ENCODE data around the gene ULBP1.
"Not testable (repeated sequence)": the region's sequence is repeated elsewhere in the genome, so short reads cannot be mapped to it uniquely, and the experiment has no call there.

The ULBP1 gene

DNA sequence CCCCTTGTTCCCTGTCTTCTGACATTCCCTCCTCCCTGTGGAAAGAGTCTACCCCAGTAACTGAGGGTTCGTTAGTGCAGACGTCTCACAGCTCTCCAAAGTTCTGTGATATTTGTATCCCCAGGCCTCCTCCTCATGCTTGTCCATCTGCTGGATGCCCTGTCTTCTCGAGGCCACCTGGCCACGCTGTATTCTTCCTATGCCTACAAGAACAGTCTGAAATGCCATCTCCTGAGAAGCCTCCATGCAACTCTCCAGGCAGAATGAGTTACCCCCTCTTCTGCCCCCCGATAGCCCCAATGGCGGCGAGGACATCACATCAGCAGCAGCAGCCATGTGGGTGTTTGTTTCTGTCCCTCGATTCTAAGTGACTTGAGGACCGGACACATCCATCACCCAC lies 12.6 kb upstream of the ULBP1 start:
- no peaks in the 10 kb centered on the region for H3K9me3 ChIP-seq (ENCODE audit: control extremely low read depth in 1 of 5, control insufficient read depth in 4 of 5, insufficient read depth in 2 of 5, low read depth in 1 of 5, low read length in 4 of 5)
- no peaks in the 10 kb centered on the region for H3K36me3 ChIP-seq (ENCODE audit: control insufficient read depth in 4 of 4, insufficient read depth in 4 of 4, low read length in 3 of 4)
- peaks cover 0 to 2% (median 0%) of the 10 kb centered on the region in 4 experiments for H3K4me1 ChIP-seq (ENCODE audit: control extremely low read depth in 1 of 4, control insufficient read depth in 4 of 4, insufficient read depth in 4 of 4, low read length in 3 of 4)
- peaks cover 19 to 80% (median 39%) of the 10 kb centered on the region in 5 experiments for H3K27me3 ChIP-seq (replicated peaks in 2 of 5; ENCODE audit: control insufficient read depth in 4 of 5, insufficient read depth in 5 of 5, low read length in 4 of 5)
- ChIA-PET CTCF (interaction anchor here (1.8 kb wide), 1 partner anchor 15 kb away, joined by 4 read pairs; no protein-coding TSS in a partner anchor), POLR2A (no interaction called here)
- DNase-seq, result no peak
- no peak overlapping the region for H3K4me3 ChIP-seq (ENCODE audit: control insufficient read depth in 1 of 7, extremely low read depth in 1 of 7, insufficient read depth in 4 of 7, low read depth in 2 of 7, low read length in 6 of 7)
- H3K27ac ChIP-seq (ENCODE audit: insufficient read depth in 1 of 2, low read depth in 1 of 2, low read length in 2 of 2, poor library complexity in 1 of 2, severe bottlenecking in 2 of 2), result no peak overlapping the region
- WGBS (ENCODE audit: insufficient coverage), result 81% methylated on average over 7 of the region's 9 CpGs

DNA sequence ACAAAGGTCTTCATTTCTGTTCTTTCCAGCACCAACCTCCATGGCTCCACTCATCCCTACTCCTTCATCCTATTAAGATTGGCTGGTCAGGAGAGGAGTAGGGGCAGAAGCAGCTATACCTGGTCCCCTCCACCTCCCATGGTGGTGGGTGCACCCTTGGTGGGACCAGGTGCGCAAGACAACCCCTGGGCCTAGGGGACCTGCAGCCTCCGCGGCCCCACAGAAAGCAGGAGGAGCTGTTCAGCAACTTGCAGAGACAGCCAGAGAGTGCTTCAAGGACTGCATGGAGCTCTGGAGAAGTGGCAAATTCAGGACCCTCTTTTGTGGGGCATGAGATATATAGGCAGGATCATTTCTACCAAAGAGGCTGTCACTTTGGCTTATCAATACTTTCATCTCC lies 12.1 kb upstream of the ULBP1 start:
- Histone ChIP-seq H3K4me1 (ENCODE audit: control extremely low read depth in 1 of 4, control insufficient read depth in 4 of 4, insufficient read depth in 4 of 4, low read length in 3 of 4) (peaks cover 0 to 2% (median 0%) of the 10 kb centered on the region in 4 experiments), H3K36me3 (ENCODE audit: control insufficient read depth in 4 of 4, insufficient read depth in 4 of 4, low read length in 3 of 4) (no peaks in the 10 kb centered on the region), H3K4me3 (ENCODE audit: control insufficient read depth in 1 of 7, extremely low read depth in 1 of 7, insufficient read depth in 4 of 7, low read depth in 2 of 7, low read length in 6 of 7) (no peak overlapping the region), H3K9me3 (ENCODE audit: control extremely low read depth in 1 of 5, control insufficient read depth in 4 of 5, insufficient read depth in 2 of 5, low read depth in 1 of 5, low read length in 4 of 5) (no peaks in the 10 kb centered on the region), H3K27me3 (replicated peaks in 2 of 5; ENCODE audit: control insufficient read depth in 4 of 5, insufficient read depth in 5 of 5, low read length in 4 of 5) (peaks cover 19 to 80% (median 39%) of the 10 kb centered on the region in 5 experiments), H3K27ac (ENCODE audit: insufficient read depth in 1 of 2, low read depth in 1 of 2, low read length in 2 of 2, poor library complexity in 1 of 2, severe bottlenecking in 2 of 2) (no peak overlapping the region)
- ChIA-PET POLR2A (no interaction called here), CTCF (interaction anchor here (0.9 to 1.8 kb wide), 5 partner anchors 10 to 65 kb away, joined by 3 to 9 read pairs (median 4); no protein-coding TSS in a partner anchor)
- no peak for DNase-seq
- WGBS (ENCODE audit: insufficient coverage), result 65% methylated on average over 2 of the region's 3 CpGs

- H3K27me3 ChIP-seq (replicated peaks in 2 of 5; ENCODE audit: control insufficient read depth in 4 of 5, insufficient read depth in 5 of 5, low read length in 4 of 5), result peaks cover 19 to 81% (median 42%) of the 10 kb centered on the region in 5 experiments
- CTCF ChIA-PET, result interaction anchor here (1.0 to 1.6 kb wide), 2 partner anchors 12 to 63 kb away, joined by 3 to 9 read pairs; no protein-coding TSS in a partner anchor
- 58% methylated on average over 2 of the region's 2 CpGs for WGBS (ENCODE audit: insufficient coverage)
Observed at GRCh38 chr6:149953390-149953789, 10.4 kb upstream of the ULBP1 start.

GRCh38 chr6:149953934-149954327 lies 9.8 kb upstream of the ULBP1 start:
- POLR2A ChIA-PET; DNase-seq; H3K36me3 ChIP-seq (ENCODE audit: control insufficient read depth in 4 of 4, insufficient read depth in 4 of 4, low read length in 3 of 4); H3K4me1 ChIP-seq (ENCODE audit: control extremely low read depth in 1 of 4, control insufficient read depth in 4 of 4, insufficient read depth in 4 of 4, low read length in 3 of 4); H3K27ac ChIP-seq (ENCODE audit: insufficient read depth in 1 of 2, low read depth in 1 of 2, low read length in 2 of 2, poor library complexity in 1 of 2, severe bottlenecking in 2 of 2); H3K4me3 ChIP-seq (ENCODE audit: control insufficient read depth in 1 of 7, extremely low read depth in 1 of 7, insufficient read depth in 4 of 7, low read depth in 2 of 7, low read length in 6 of 7); H3K9me3 ChIP-seq (ENCODE audit: control extremely low read depth in 1 of 5, control insufficient read depth in 4 of 5, insufficient read depth in 2 of 5, low read depth in 1 of 5, low read length in 4 of 5): not testable (repeated sequence)
- CTCF ChIA-PET, result interaction anchor here (1.0 kb wide), 1 partner anchor 13 kb away, joined by 3 read pairs; no protein-coding TSS in a partner anchor
- peaks cover 19 to 80% (median 44%) of the 10 kb centered on the region in 5 experiments for H3K27me3 ChIP-seq (replicated peaks in 2 of 5; ENCODE audit: control insufficient read depth in 4 of 5, insufficient read depth in 5 of 5, low read length in 4 of 5)
- WGBS (ENCODE audit: insufficient coverage), result no CpG with 5 or more reads among the region's 10 CpGs

More at GRCh38 chr6:149953390-149953789, 10.4 kb upstream of the ULBP1 start:
- H3K27ac ChIP-seq (ENCODE audit: insufficient read depth in 1 of 2, low read depth in 1 of 2, low read length in 2 of 2, poor library complexity in 1 of 2, severe bottlenecking in 2 of 2); H3K4me1 ChIP-seq (ENCODE audit: control extremely low read depth in 1 of 4, control insufficient read depth in 4 of 4, insufficient read depth in 4 of 4, low read length in 3 of 4); POLR2A ChIA-PET; DNase-seq; H3K9me3 ChIP-seq (ENCODE audit: control extremely low read depth in 1 of 5, control insufficient read depth in 4 of 5, insufficient read depth in 2 of 5, low read depth in 1 of 5, low read length in 4 of 5); H3K36me3 ChIP-seq (ENCODE audit: control insufficient read depth in 4 of 4, insufficient read depth in 4 of 4, low read length in 3 of 4); H3K4me3 ChIP-seq (ENCODE audit: control insufficient read depth in 1 of 7, extremely low read depth in 1 of 7, insufficient read depth in 4 of 7, low read depth in 2 of 7, low read length in 6 of 7): not testable (repeated sequence)

- H3K36me3 ChIP-seq (ENCODE audit: control insufficient read depth in 4 of 4, insufficient read depth in 4 of 4, low read length in 3 of 4); CTCF ChIA-PET; H3K4me1 ChIP-seq (ENCODE audit: control extremely low read depth in 1 of 4, control insufficient read depth in 4 of 4, insufficient read depth in 4 of 4, low read length in 3 of 4); H3K27ac ChIP-seq (ENCODE audit: insufficient read depth in 1 of 2, low read depth in 1 of 2, low read length in 2 of 2, poor library complexity in 1 of 2, severe bottlenecking in 2 of 2); POLR2A ChIA-PET; H3K4me3 ChIP-seq (ENCODE audit: control insufficient read depth in 1 of 7, extremely low read depth in 1 of 7, insufficient read depth in 4 of 7, low read depth in 2 of 7, low read length in 6 of 7); H3K9me3 ChIP-seq (ENCODE audit: control extremely low read depth in 1 of 5, control insufficient read depth in 4 of 5, insufficient read depth in 2 of 5, low read depth in 1 of 5, low read length in 4 of 5); DNase-seq: not testable (repeated sequence)
- H3K27me3 ChIP-seq (replicated peaks in 2 of 5; ENCODE audit: control insufficient read depth in 4 of 5, insufficient read depth in 5 of 5, low read length in 4 of 5), result peaks cover 19 to 83% (median 47%) of the 10 kb centered on the region in 5 experiments
- WGBS (ENCODE audit: insufficient coverage), result no CpG with 5 or more reads among the region's 53 CpGs
Observed at GRCh38 chr6:149954328-149954983, 9.3 kb upstream of the ULBP1 start.

- peaks cover 19 to 83% (median 47%) of the 10 kb centered on the region in 5 experiments for H3K27me3 ChIP-seq (replicated peaks in 2 of 5; ENCODE audit: control insufficient read depth in 4 of 5, insufficient read depth in 5 of 5, low read length in 4 of 5)
- WGBS (ENCODE audit: insufficient coverage), result 6% methylated on average over 4 of the region's 21 CpGs
- H3K9me3 ChIP-seq (ENCODE audit: control extremely low read depth in 1 of 5, control insufficient read depth in 4 of 5, insufficient read depth in 2 of 5, low read depth in 1 of 5, low read length in 4 of 5); CTCF ChIA-PET; POLR2A ChIA-PET; H3K4me1 ChIP-seq (ENCODE audit: control extremely low read depth in 1 of 4, control insufficient read depth in 4 of 4, insufficient read depth in 4 of 4, low read length in 3 of 4); H3K4me3 ChIP-seq (ENCODE audit: control insufficient read depth in 1 of 7, extremely low read depth in 1 of 7, insufficient read depth in 4 of 7, low read depth in 2 of 7, low read length in 6 of 7); H3K36me3 ChIP-seq (ENCODE audit: control insufficient read depth in 4 of 4, insufficient read depth in 4 of 4, low read length in 3 of 4); DNase-seq; H3K27ac ChIP-seq (ENCODE audit: insufficient read depth in 1 of 2, low read depth in 1 of 2, low read length in 2 of 2, poor library complexity in 1 of 2, severe bottlenecking in 2 of 2): not testable (repeated sequence)
Observed at GRCh38 chr6:149954984-149955653, 8.6 kb upstream of the ULBP1 start.

DNA sequence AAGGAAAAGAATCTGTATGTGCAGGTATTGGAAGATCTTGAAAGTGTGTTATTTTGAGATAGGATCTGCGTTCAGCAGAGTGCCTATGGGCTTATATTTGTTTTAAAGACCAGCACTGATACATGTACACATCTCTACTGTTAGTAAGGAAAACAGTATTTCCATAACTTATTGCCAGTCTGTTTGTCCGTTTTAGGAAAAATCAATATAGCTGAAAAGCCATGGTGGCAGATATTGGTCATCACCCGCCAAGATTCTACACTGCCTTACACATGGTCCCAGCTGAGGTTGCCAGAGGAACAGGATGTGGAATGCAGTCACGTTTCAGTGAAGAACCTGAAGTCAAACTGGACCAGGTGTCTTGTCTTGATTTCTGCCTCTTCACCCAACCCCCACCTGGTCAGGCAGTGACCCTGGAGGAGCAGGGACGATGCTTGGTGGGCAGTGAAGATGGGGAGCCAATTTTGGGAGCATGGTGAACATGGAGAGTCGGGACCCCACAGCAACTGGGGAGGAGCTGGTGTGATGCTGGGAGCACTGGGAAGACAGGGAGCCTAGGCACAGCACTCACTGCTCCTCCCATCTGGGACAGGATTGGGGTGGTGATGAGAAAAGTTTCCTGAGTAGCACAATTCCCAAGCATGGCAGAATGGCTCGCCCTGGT lies 8.0 kb upstream of the ULBP1 start:
- H3K4me1 ChIP-seq (ENCODE audit: control extremely low read depth in 1 of 4, control insufficient read depth in 4 of 4, insufficient read depth in 4 of 4, low read length in 3 of 4); H3K36me3 ChIP-seq (ENCODE audit: control insufficient read depth in 4 of 4, insufficient read depth in 4 of 4, low read length in 3 of 4); H3K9me3 ChIP-seq (ENCODE audit: control extremely low read depth in 1 of 5, control insufficient read depth in 4 of 5, insufficient read depth in 2 of 5, low read depth in 1 of 5, low read length in 4 of 5); DNase-seq; H3K4me3 ChIP-seq (ENCODE audit: control insufficient read depth in 1 of 7, extremely low read depth in 1 of 7, insufficient read depth in 4 of 7, low read depth in 2 of 7, low read length in 6 of 7); H3K27ac ChIP-seq (ENCODE audit: insufficient read depth in 1 of 2, low read depth in 1 of 2, low read length in 2 of 2, poor library complexity in 1 of 2, severe bottlenecking in 2 of 2); POLR2A ChIA-PET; CTCF ChIA-PET: not testable (repeated sequence)
- WGBS (ENCODE audit: insufficient coverage), result 40% methylated on average over 2 of the region's 7 CpGs
- H3K27me3 ChIP-seq (replicated peaks in 2 of 5; ENCODE audit: control insufficient read depth in 4 of 5, insufficient read depth in 5 of 5, low read length in 4 of 5), result peaks cover 19 to 83% (median 45%) of the 10 kb centered on the region in 5 experiments

Data from common myeloid progenitor, CD34-positive (primary cell).